SK-N-SH (cell line): ENCODE data around the gene PLA2G1B. TPM values are rescaled to one million over a fixed set of nuclear protein-coding genes. Genes with fewer than 3 reads are reported as not detected.

Experiments used
- CTCF ChIA-PET: fragments of 300-600, 350-600 bp; formaldehyde crosslinking; extraction: SDS; loops from one replicate; lab custom pipeline; 2021; lab: Yijun Ruan, JAX
- POLR2A ChIA-PET: fragments of 350-600 bp; sonication (Branson Sonifier 250); formaldehyde crosslinking; extraction: SDS; loops from one replicate; lab custom pipeline; 2020; ENCODE audit warnings: antibody characterized with exemption, inconsistent platforms; lab: Yijun Ruan, JAX
- DNase-seq: peaks from one replicate; pipeline ENCODE4 v3.0.0; 2012
- H2AFZ ChIP-seq: fragments of 200-600 bp; sonication (generic); 2 replicates; pipeline ENCODE4 v1.8.1; 2016; ENCODE audit warnings: antibody characterized with exemption, mild to moderate bottlenecking, low read depth
- H3F3A ChIP-seq: fragments of 200-600 bp; sonication (generic); replicated peaks from 2 replicates; pipeline ENCODE3; 2016; ENCODE audit warnings: antibody characterized with exemption, mild to moderate bottlenecking; ENCODE audit not compliant: insufficient read depth
- H3K27ac ChIP-seq, 2 experiments: fragments of 200-500 bp in 1 of 2; fragments of 200-600 bp in 1 of 2; sonication (Bioruptor generic) in 1 of 2; sonication (generic), shearing (Covaris generic) in 1 of 2; 2 replicates each; pipeline versions ENCODE4 v1.5.1 to v1.6.1; 2014 to 2016; ENCODE audit warnings: low read depth in 2 of 2, inconsistent platforms in 1 of 2, low read length in 1 of 2, mild to moderate bottlenecking in 1 of 2, mixed read lengths in 1 of 2
- H3K27me3 ChIP-seq: fragments of 200-600 bp; sonication (generic), shearing (Covaris generic); 2 replicates; pipeline ENCODE4 v1.6.1; 2016; ENCODE audit warnings: mixed run types; ENCODE audit not compliant: insufficient read depth
- H3K36me3 ChIP-seq, 2 experiments: fragments of 200-500 bp in 1 of 2; fragments of 200-600 bp in 1 of 2; sonication (Bioruptor generic) in 1 of 2; sonication (generic) in 1 of 2; replicated peaks in 1 of 2; 2 replicates each; pipeline versions ENCODE3 to v1.5.1; 2014 to 2016; ENCODE audit warnings: low read length in 1 of 2, mild to moderate bottlenecking in 1 of 2; ENCODE audit not compliant: insufficient read depth in 2 of 2, control insufficient read depth in 1 of 2
- H3K4me1 ChIP-seq, 2 experiments: fragments of 200-500 bp in 1 of 2; fragments of 200-600 bp in 1 of 2; sonication (Bioruptor generic) in 1 of 2; sonication (generic), shearing (Covaris generic) in 1 of 2; 2 replicates each; pipeline versions ENCODE4 v1.5.1 to v1.6.1; 2014 to 2016; ENCODE audit warnings: low read depth in 1 of 2, low read length in 1 of 2, mixed run types in 1 of 2; ENCODE audit not compliant: insufficient read depth in 2 of 2, control insufficient read depth in 1 of 2
- H3K4me2 ChIP-seq: fragments of 200-600 bp; sonication (generic), shearing (Covaris generic); 2 replicates; pipeline ENCODE4 v1.6.1; 2017; ENCODE audit warnings: mixed run types
- H3K4me3 ChIP-seq, 2 experiments: fragments of 200-500 bp in 1 of 2; fragments of 200-600 bp in 1 of 2; sonication (Bioruptor generic) in 1 of 2; sonication (generic), shearing (Covaris generic) in 1 of 2; 2 replicates each; pipeline versions ENCODE4 v1.5.1 to v1.8.1; 2014 to 2016; ENCODE audit warnings: low read depth in 2 of 2, inconsistent platforms in 1 of 2, low read length in 1 of 2, mild to moderate bottlenecking in 1 of 2, mixed read lengths in 1 of 2, moderate library complexity in 1 of 2
- H3K79me2 ChIP-seq: fragments of 200-600 bp; sonication (generic); 2 replicates; pipeline ENCODE4 v1.8.1; 2017; ENCODE audit warnings: mild to moderate bottlenecking; ENCODE audit not compliant: insufficient read depth
- H3K9ac ChIP-seq: fragments of 200-600 bp; sonication (generic); 2 replicates; pipeline ENCODE4 v1.6.1; 2017; ENCODE audit warnings: mixed run types
- H3K9me2 ChIP-seq: fragments of 200-600 bp; sonication (generic); 2 replicates; pipeline ENCODE4 v1.6.1; 2017; ENCODE audit warnings: mixed run types
- H3K9me3 ChIP-seq: fragments of 200-600 bp; sonication (generic); 2 replicates; pipeline ENCODE4 v1.6.1; 2017; ENCODE audit warnings: mixed run types, mild to moderate bottlenecking, moderate library complexity
- H4K20me1 ChIP-seq: fragments of 200-600 bp; sonication (generic); 2 replicates; pipeline ENCODE4 v1.6.1; 2017; ENCODE audit warnings: mild to moderate bottlenecking, mixed run types; ENCODE audit not compliant: insufficient read depth
- CHD2 ChIP-seq: fragments of 150-350 bp; IDR thresholded peaks from 2 replicates; pipeline ENCODE4 v1.6.1; 2018; ENCODE audit warnings: low read length; ENCODE audit not compliant: partially characterized antibody
- EZH2phosphoT487 ChIP-seq: fragments of 200-600 bp; sonication (generic); IDR thresholded peaks from 2 replicates; pipeline ENCODE4 v1.6.1; 2017; ENCODE audit warnings: low read depth, mixed run types, mild to moderate bottlenecking, antibody characterized with exemption, moderate library complexity, borderline replicate concordance
- FOXM1 ChIP-seq: IDR thresholded peaks from 2 replicates; pipeline ENCODE4 v1.4.0; 2012; ENCODE audit warnings: low read depth, mild to moderate bottlenecking
- GABPA ChIP-seq: IDR thresholded peaks from 2 replicates; pipeline ENCODE4 v1.4.0; 2012; ENCODE audit warnings: low read depth, mild to moderate bottlenecking
- IRF3 ChIP-seq: fragments of 150-350 bp; IDR thresholded peaks from 2 replicates; pipeline ENCODE4 v1.6.1; 2016; ENCODE audit warnings: mild to moderate bottlenecking, low read depth, low read length
- NFIC ChIP-seq: IDR thresholded peaks from 2 replicates; pipeline ENCODE4 v1.4.0; 2012; ENCODE audit warnings: borderline replicate concordance
- RCOR1 ChIP-seq: fragments of 150-350 bp; IDR thresholded peaks from 2 replicates; pipeline ENCODE4 v1.6.1; 2017; ENCODE audit warnings: antibody characterized with exemption, low read length
- RFX5 ChIP-seq: IDR thresholded peaks from 2 replicates; pipeline ENCODE4 v1.6.1; 2012; ENCODE audit warnings: mild to moderate bottlenecking, improper control_type of control experiment, low read length
- SIN3A ChIP-seq: IDR thresholded peaks from 2 replicates; pipeline ENCODE4 v1.6.1; 2012; ENCODE audit warnings: low read depth, mild to moderate bottlenecking, low read length, moderate library complexity, borderline replicate concordance
- SMC3 ChIP-seq: IDR thresholded peaks from 2 replicates; pipeline ENCODE4 v1.6.1; 2012; ENCODE audit warnings: low read depth, low read length, improper control_type of control experiment
- TAF1 ChIP-seq: IDR thresholded peaks from 2 replicates; pipeline ENCODE4 v1.6.1; 2012; ENCODE audit warnings: low read depth, mild to moderate bottlenecking, low read length, moderate library complexity, borderline replicate concordance
- WGBS: methylation state at CpG from one replicate; pipeline ENCODE4 v1.1.6; 2017; ENCODE audit warnings: low lambda C conversion rate; 5-methylcytosine and 5-hydroxymethylcytosine counted together
- polyA plus RNA-seq, 3 experiments: library from polyadenylated mRNA; depleted of rRNA; stranded (reverse); fragments of >200 nt; gene quantifications; 2 replicates each; pipeline ENCODE4 v1.2.3, GENCODE V29; 2012
- TF ChIP-seq, protein P1 (sequence below): fragments of 200-600 bp; sonication (generic); IDR thresholded peaks from 2 replicates; pipeline ENCODE4 v1.6.1; 2017; ENCODE audit warnings: antibody characterized with exemption, mild to moderate bottlenecking, moderate library complexity
- TF ChIP-seq, protein P2 (sequence below): fragments of 150-350 bp; IDR thresholded peaks from 2 replicates; pipeline ENCODE4 v1.6.1; 2017; ENCODE audit warnings: antibody characterized with exemption, low read length, low read depth, borderline replicate concordance

PLA2G1B gene
- polyA plus RNA-seq, 1 of the 3 experiments (the other 2 are of a cell fraction), result not detected

GRCh38 chr12:120367924-120368788 is 40.6 kb upstream of the PLA2G1B start:
- no peaks in the 10 kb centered on the region for H4K20me1 ChIP-seq
- H3K9ac ChIP-seq, result peak overlapping the region; percentile 21; the same call in 1 of the 2 replicates
- no peaks in the 10 kb centered on the region for H3K9me3 ChIP-seq
- H2AFZ ChIP-seq, result peak overlapping the region; percentile 65; the same call in 1 of the 2 replicates
- ChIA-PET CTCF (interaction anchor here (0.7 to 9.0 kb wide), 15 partner anchors 8 to 101 kb away, joined by 3 to 95 read pairs (median 5); partner anchors contain the start of genes RNU4-2, SIRT4 and SRSF9), POLR2A (interaction anchor here (1.5 to 2.4 kb wide), 2 partner anchors 76 to 167 kb away, joined by 6 to 12 read pairs; partner anchors contain the start of genes RNU4-1, RNU4-2 and RPLP0)
- no peaks in the 10 kb centered on the region for H3K9me2 ChIP-seq
- peak overlapping the region; percentile 69; the same call in 1 of the 2 replicates for H3K4me2 ChIP-seq
- H3F3A ChIP-seq, result peaks cover 5% of the 10 kb centered on the region
- H3K4me3 ChIP-seq, result peak overlapping the region; percentile 60
- no peaks in the 10 kb centered on the region for H3K36me3 ChIP-seq
- WGBS, result 7% methylated on average over 47 of the region's 86 CpGs
- DNase-seq, result peak; percentile 68
- H3K27me3 ChIP-seq, result peaks cover 36% of the 10 kb centered on the region
- H3K4me1 ChIP-seq, result peaks cover 0 to 27% of the 10 kb centered on the region in 2 experiments; a peak in 1 of 4 replicates
- peak overlapping the region in 1 of 2 experiments; percentile 60; a peak in 1 of 4 replicates for H3K27ac ChIP-seq
- no peaks in the 10 kb centered on the region for H3K79me2 ChIP-seq
- TF ChIP-seq RCOR1 (no peak), RFX5 (no peak), NFIC (no peak), SMC3 (no peak), FOXM1 (no peak), SIN3A (no peak), CHD2 (no peak), TAF1 (no peak), IRF3 (no peak), GABPA (no peak), EZH2phosphoT487 (no peak)
- TF ChIP-seq, protein P1, sequence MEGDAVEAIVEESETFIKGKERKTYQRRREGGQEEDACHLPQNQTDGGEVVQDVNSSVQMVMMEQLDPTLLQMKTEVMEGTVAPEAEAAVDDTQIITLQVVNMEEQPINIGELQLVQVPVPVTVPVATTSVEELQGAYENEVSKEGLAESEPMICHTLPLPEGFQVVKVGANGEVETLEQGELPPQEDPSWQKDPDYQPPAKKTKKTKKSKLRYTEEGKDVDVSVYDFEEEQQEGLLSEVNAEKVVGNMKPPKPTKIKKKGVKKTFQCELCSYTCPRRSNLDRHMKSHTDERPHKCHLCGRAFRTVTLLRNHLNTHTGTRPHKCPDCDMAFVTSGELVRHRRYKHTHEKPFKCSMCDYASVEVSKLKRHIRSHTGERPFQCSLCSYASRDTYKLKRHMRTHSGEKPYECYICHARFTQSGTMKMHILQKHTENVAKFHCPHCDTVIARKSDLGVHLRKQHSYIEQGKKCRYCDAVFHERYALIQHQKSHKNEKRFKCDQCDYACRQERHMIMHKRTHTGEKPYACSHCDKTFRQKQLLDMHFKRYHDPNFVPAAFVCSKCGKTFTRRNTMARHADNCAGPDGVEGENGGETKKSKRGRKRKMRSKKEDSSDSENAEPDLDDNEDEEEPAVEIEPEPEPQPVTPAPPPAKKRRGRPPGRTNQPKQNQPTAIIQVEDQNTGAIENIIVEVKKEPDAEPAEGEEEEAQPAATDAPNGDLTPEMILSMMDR, result no peak
- TF ChIP-seq, protein P2, sequence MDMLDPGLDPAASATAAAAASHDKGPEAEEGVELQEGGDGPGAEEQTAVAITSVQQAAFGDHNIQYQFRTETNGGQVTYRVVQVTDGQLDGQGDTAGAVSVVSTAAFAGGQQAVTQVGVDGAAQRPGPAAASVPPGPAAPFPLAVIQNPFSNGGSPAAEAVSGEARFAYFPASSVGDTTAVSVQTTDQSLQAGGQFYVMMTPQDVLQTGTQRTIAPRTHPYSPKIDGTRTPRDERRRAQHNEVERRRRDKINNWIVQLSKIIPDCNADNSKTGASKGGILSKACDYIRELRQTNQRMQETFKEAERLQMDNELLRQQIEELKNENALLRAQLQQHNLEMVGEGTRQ, result no peak
- TF ChIP-seq, all 33 proteins: peak for 0
